ENCODE results near the gene RNF208. TPM values are rescaled to one million over a fixed set of nuclear protein-coding genes. Genes with fewer than 3 reads are reported as not detected.

Gene RNF208
- total and polyA plus RNA-seq, 10 of the 15 experiments (the other 5 are each of a cell fraction or from before 2014, with no cell fraction given) = 0.06 to 10.7 (median 0.77) TPM

DNA sequence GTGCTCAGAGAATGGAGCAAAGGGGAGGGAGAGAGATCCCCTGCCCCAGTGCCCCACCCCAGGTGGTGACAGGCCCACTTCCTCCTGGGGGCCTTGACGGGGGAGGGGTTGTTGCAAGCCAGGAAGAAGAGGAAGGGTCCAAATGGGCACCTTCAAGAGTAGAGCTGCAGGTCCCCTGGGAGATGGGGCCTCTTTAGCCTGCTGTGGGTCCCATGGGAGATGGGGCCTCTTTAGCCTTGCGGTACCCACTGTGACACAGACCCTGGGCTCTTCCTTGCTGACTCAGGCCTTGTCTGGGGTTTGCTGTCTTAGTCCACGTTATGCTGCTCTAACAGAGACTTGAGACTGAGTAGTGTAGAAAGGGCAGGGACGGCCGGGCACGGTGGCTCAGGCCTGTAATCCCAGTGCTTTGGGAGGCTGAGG lies 45.9 kb upstream of the RNF208 start:
- BruUV-seq (replicated peaks) = no TSS peak
- TF ChIP-seq, protein P1, sequence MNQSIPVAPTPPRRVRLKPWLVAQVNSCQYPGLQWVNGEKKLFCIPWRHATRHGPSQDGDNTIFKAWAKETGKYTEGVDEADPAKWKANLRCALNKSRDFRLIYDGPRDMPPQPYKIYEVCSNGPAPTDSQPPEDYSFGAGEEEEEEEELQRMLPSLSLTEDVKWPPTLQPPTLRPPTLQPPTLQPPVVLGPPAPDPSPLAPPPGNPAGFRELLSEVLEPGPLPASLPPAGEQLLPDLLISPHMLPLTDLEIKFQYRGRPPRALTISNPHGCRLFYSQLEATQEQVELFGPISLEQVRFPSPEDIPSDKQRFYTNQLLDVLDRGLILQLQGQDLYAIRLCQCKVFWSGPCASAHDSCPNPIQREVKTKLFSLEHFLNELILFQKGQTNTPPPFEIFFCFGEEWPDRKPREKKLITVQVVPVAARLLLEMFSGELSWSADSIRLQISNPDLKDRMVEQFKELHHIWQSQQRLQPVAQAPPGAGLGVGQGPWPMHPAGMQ (IDR thresholded peaks at IDR 0.05; ENCODE audit: borderline replicate concordance) = no peak
- peak; percentile 32; the same call in 1 of the 2 replicates for TF ChIP-seq RB1 (IDR thresholded peaks at IDR 0.05; ENCODE audit: borderline replicate concordance)
- no peak for TF ChIP-seq FOXK2 (IDR thresholded peaks at IDR 0.05)
- TF ChIP-seq BCL11A (IDR thresholded peaks at IDR 0.05; ENCODE audit: low read depth, low read length) = 0 out of 2 replicates have a peak, but pooled peaks have one; percentile 24
- 0 out of 2 replicates have a peak, but pooled peaks have one; percentile 15 for TF ChIP-seq NR2F1 (conservative IDR thresholded peaks at IDR 0.05)
- TF ChIP-seq CHD1 (IDR thresholded peaks at IDR 0.05; ENCODE audit: low read depth, low read length) = no peak
- no peak for TF ChIP-seq CEBPB (IDR thresholded peaks at IDR 0.05; ENCODE audit: borderline replicate concordance in 1 of 2, low read depth in 2 of 2, low read length in 2 of 2)
- TF ChIP-seq BACH1 (IDR thresholded peaks at IDR 0.05; ENCODE audit: borderline replicate concordance) = 0 out of 2 replicates have a peak, but pooled peaks have one; percentile 13
- TF ChIP-seq POLR2AphosphoS5 (IDR thresholded peaks at IDR 0.05; ENCODE audit: low read length) = no peak
- TF ChIP-seq, protein P2, sequence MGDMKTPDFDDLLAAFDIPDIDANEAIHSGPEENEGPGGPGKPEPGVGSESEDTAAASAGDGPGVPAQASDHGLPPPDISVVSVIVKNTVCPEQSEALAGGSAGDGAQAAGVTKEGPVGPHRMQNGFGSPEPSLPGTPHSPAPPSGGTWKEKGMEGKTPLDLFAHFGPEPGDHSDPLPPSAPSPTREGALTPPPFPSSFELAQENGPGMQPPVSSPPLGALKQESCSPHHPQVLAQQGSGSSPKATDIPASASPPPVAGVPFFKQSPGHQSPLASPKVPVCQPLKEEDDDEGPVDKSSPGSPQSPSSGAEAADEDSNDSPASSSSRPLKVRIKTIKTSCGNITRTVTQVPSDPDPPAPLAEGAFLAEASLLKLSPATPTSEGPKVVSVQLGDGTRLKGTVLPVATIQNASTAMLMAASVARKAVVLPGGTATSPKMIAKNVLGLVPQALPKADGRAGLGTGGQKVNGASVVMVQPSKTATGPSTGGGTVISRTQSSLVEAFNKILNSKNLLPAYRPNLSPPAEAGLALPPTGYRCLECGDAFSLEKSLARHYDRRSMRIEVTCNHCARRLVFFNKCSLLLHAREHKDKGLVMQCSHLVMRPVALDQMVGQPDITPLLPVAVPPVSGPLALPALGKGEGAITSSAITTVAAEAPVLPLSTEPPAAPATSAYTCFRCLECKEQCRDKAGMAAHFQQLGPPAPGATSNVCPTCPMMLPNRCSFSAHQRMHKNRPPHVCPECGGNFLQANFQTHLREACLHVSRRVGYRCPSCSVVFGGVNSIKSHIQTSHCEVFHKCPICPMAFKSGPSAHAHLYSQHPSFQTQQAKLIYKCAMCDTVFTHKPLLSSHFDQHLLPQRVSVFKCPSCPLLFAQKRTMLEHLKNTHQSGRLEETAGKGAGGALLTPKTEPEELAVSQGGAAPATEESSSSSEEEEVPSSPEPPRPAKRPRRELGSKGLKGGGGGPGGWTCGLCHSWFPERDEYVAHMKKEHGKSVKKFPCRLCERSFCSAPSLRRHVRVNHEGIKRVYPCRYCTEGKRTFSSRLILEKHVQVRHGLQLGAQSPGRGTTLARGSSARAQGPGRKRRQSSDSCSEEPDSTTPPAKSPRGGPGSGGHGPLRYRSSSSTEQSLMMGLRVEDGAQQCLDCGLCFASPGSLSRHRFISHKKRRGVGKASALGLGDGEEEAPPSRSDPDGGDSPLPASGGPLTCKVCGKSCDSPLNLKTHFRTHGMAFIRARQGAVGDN (IDR thresholded peaks at IDR 0.05) = peak; percentile 36
- TF ChIP-seq SPI1 (IDR thresholded peaks at IDR 0.05; ENCODE audit: borderline replicate concordance, insufficient read depth, low read depth, low read length) = peak; percentile 44; the same call in 1 of the 2 replicates
- 0 out of 2 replicates have a peak, but pooled peaks have one; percentile 44 for TF ChIP-seq IKZF1 (conservative IDR thresholded peaks at IDR 0.05)
- peak; percentile 98 for TF ChIP-seq MEF2B (IDR thresholded peaks at IDR 0.05; ENCODE audit: partially characterized antibody, poor library complexity, severe bottlenecking)
- peak; percentile 34 for TF ChIP-seq SP1 (IDR thresholded peaks at IDR 0.05; ENCODE audit: low read depth, low read length)
- SMC1A ChIA-PET (ENCODE audit: uncharacterized antibody, unreplicated experiment) = no interaction called here
- 13% methylated on average over 6 of the region's 6 CpGs for WGBS (ENCODE audit: insufficient coverage, insufficient replicate concordance, low lambda C conversion rate, missing lambda C conversion rate)
- CTCF ChIA-PET = interaction anchor here (0.9 to 2.6 kb wide), 2 partner anchors 9 to 31 kb away, joined by 3 to 11 read pairs; partner anchors contain the start of gene TOR4A
- DNase-seq (ENCODE audit: low read depth, low spot score) = peak; percentile 60
- Histone ChIP-seq H3K4me3 (no peak overlapping the region), H3K27me3 (replicated peaks in 1 of 2; ENCODE audit: control insufficient read depth in 2 of 2, insufficient read depth in 2 of 2, low read length in 1 of 2) (no peaks in the 10 kb centered on the region), H2AFZ (ENCODE audit: control insufficient read depth, low read depth, low read length) (no peak overlapping the region), H3K27ac (ENCODE audit: control insufficient read depth, insufficient read depth) (peak overlapping the region; percentile 47), H3K4me2 (ENCODE audit: control insufficient read depth, insufficient read depth) (peak overlapping the region; percentile 26), H4K20me1 (ENCODE audit: control insufficient read depth, insufficient read depth) (no peaks in the 10 kb centered on the region), H3K9me3 (replicated peaks; ENCODE audit: control insufficient read depth, insufficient read depth, low read length) (no peaks in the 10 kb centered on the region), H3K36me3 (ENCODE audit: control insufficient read depth in 2 of 2, insufficient read depth in 2 of 2, low read length in 1 of 2) (peaks cover 6 to 18% of the 10 kb centered on the region in 2 experiments; a peak in 3 of 4 replicates), H3K4me1 (ENCODE audit: control insufficient read depth, insufficient read depth, low read length) (peaks cover 17% of the 10 kb centered on the region), H3K9ac (ENCODE audit: control insufficient read depth, insufficient read depth, low read length) (no peak overlapping the region), H3K79me2 (ENCODE audit: control insufficient read depth, insufficient read depth, low read length) (0 out of 2 replicates have a peak, but pooled peaks cover 2% of the 10 kb centered on the region)
- intact Hi-C loops (cut with micrococcal nuclease; ENCODE audit: unreplicated experiment) = no loop called here
- FAIRE-seq = no peak
- POLR2A ChIA-PET = interaction anchor here (1.2 to 2.4 kb wide), 4 partner anchors 9 to 27 kb away, joined by 3 to 13 read pairs (median 4); partner anchors contain the start of genes NELFB, TOR4A and TUBB4B
- RAD21 ChIA-PET (ENCODE audit: unreplicated experiment) = interaction anchor here (0.8 to 1.9 kb wide), 2 partner anchors 10 to 31 kb away, joined by 3 to 5 read pairs; partner anchors contain the start of gene TOR4A
- in situ Hi-C loops (cut with MboI) = no loop called here
- ATAC-seq = peak; percentile 91
